Upper lobe of left lung (tissue), 6 donors: ENCODE results near the gene SRCIN1. TPM values are rescaled to one million over a fixed set of nuclear protein-coding genes. Genes with fewer than 3 reads are reported as not detected.
A peak's percentile ranks its signal among the peaks of the same experiment; 100 is the strongest.

Experiments used
- ATAC-seq, 2 donors: fragments of 200-7000 bp; cut with Tn5 transposase; one replicate each; pipeline ENCODE4 v1.9.1; 2022; ENCODE audit warnings: mild to moderate bottlenecking in 2 of 2, moderate library complexity in 2 of 2; ENCODE audit not compliant: low FRiP score in 2 of 2
- DNase-seq, 2 donors: peaks; one replicate each; pipeline ENCODE4 v3.0.0-alpha.2; 2019 to 2020
- H3K27ac ChIP-seq, 4 donors: fragments of 200-600 bp; sonication (generic); one replicate each; pipeline ENCODE4 v1.5.1; 2016 to 2019
- H3K27me3 ChIP-seq, 4 donors: fragments of 200-600 bp; sonication (generic); one replicate each; pipeline ENCODE4 v1.5.1; 2017 to 2019
- H3K36me3 ChIP-seq, 4 donors: fragments of 200-600 bp; sonication (generic); one replicate each; pipeline ENCODE4 v1.5.1; 2016 to 2019
- H3K4me1 ChIP-seq, 4 donors: fragments of 200-600 bp; sonication (generic); one replicate each; pipeline ENCODE4 v1.5.1; 2018 to 2019
- H3K4me3 ChIP-seq, 4 donors: fragments of 200-600 bp; sonication (generic); one replicate each; pipeline ENCODE4 v1.5.1; 2017 to 2019; ENCODE audit warnings: mild to moderate bottlenecking in 2 of 4, moderate library complexity in 1 of 4
- H3K9me3 ChIP-seq, 4 donors: fragments of 200-600 bp; sonication (generic); one replicate each; pipeline ENCODE4 v1.5.1; 2018 to 2019
- CTCF ChIP-seq, 6 experiments: fragments of 450-650 bp in 4 of 6; fragments of 200-600 bp in 2 of 6; sonication (generic) in 2 of 6; IDR thresholded peaks; one replicate each; pipeline ENCODE4 v1.5.1; 2016 to 2019; ENCODE audit warnings: antibody characterized with exemption in 6 of 6
- EP300 ChIP-seq, 4 donors: sonication (generic); formaldehyde crosslinking; IDR thresholded peaks; one replicate each; pipeline ENCODE4 v1.5.1; 2017; ENCODE audit warnings: antibody characterized with exemption in 4 of 4, control low read depth in 2 of 4
- POLR2A ChIP-seq, 4 donors: fragments of 450-650 bp; IDR thresholded peaks; one replicate each; pipeline ENCODE4 v1.5.1; 2016 to 2017; ENCODE audit warnings: antibody characterized with exemption in 4 of 4, mild to moderate bottlenecking in 2 of 4
- POLR2AphosphoS5 ChIP-seq, 2 donors: sonication (generic); formaldehyde crosslinking; IDR thresholded peaks; one replicate each; pipeline ENCODE4 v1.5.1; 2017; ENCODE audit warnings: antibody characterized with exemption in 2 of 2
- WGBS, 2 donors: methylation state at CpG; one replicate each; pipeline ENCODE4 v1.1.5; 2017 to 2018; 5-methylcytosine and 5-hydroxymethylcytosine counted together
- total RNA-seq, 6 donors: library from RNA; depleted of rRNA in 4 of 6; stranded (reverse); fragments of >200 nt in 4 of 6; gene quantifications; one replicate each; pipeline versions ENCODE4 v1.1.0 to v1.2.1, GENCODE V29; 2016 to 2021
- donor health status: DM: no; HTN: no; CAD: no; lungs with moderate emphysema.
- donor health status: DM: no; HTN: yes; CAD: no; lungs with severe emphysema.

Gene SRCIN1
- total RNA-seq, 6 donors from 2014 or later: 1.6 to 16.6 (median 5.6) TPM

DNA sequence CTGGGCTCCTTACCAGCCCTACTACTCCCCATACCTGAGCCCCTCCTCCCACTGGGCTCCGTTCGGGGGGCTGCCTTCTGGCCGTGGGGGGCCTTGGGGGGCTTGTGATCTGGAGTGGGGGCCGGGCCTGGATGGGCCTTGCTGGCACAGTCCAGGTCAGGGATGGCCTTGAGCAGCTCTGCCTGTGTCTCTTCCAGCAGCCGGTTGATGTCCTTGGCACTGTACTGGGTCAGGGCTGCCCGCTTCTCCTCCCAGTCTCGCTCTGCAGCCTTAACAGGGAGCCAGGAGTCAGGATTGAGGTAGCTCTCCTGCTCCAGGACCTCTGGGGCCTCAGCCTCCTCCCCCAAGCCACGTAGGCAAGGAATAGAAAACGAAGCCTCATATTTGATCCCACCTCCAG, 54.6 kb downstream of the SRCIN1 start:
- ATAC-seq (no peak), DNase-seq (no peak)
- Histone ChIP-seq H3K4me3 (no peak overlapping the region), H3K27me3 (no peaks in the 10 kb centered on the region), H3K4me1 (no peaks in the 10 kb centered on the region), H3K36me3 (no peaks in the 10 kb centered on the region), H3K27ac (no peak overlapping the region), H3K9me3 (no peaks in the 10 kb centered on the region)
- 71 to 89% methylated on average over 6 to 8 of the region's 9 CpGs for WGBS, 2 donors
- TF ChIP-seq EP300 (IDR thresholded peaks at IDR 0.05) (no peak), CTCF (IDR thresholded peaks at IDR 0.05) (no peak), POLR2AphosphoS5 (IDR thresholded peaks at IDR 0.05) (no peak), POLR2A (IDR thresholded peaks at IDR 0.05) (no peak)

- Histone ChIP-seq H3K27me3 (no peaks in the 10 kb centered on the region), H3K4me1 (no peaks in the 10 kb centered on the region), H3K36me3 (no peaks in the 10 kb centered on the region), H3K9me3 (no peaks in the 10 kb centered on the region), H3K4me3 (no peak overlapping the region), H3K27ac (no peak overlapping the region)
- ATAC-seq (peak in 1 of 2 donors; percentile 60), DNase-seq (no peak)
- 79 to 88% methylated on average over 7 to 8 of the region's 8 CpGs for WGBS, 2 donors
- TF ChIP-seq POLR2AphosphoS5 (IDR thresholded peaks at IDR 0.05) (no peak), POLR2A (IDR thresholded peaks at IDR 0.05) (no peak), CTCF (IDR thresholded peaks at IDR 0.05) (no peak), EP300 (IDR thresholded peaks at IDR 0.05) (no peak)
Measured at GRCh38 chr17:38550661-38551060, 55.1 kb downstream of the SRCIN1 start.

DNA sequence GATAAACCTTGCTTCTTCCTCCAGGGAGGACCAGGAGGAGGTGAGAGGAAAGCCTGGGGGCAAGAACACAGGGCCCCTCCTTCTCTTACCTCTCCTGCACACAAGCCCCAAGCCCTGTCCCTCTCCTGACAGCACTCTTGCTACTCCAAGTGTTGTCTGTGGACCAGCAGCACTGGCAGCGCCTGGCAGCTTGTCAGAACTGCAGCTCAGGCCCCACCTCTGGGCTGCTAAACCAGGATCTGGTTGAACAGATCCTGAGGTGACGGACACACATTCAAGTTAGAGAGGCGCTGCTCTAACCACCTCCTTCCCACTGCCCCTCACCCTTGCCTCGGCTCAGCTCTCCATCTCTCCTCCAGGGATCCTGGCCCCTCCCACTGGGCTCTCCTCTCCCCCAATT, 56.5 kb downstream of the SRCIN1 start:
- no peak for ATAC-seq
- Histone ChIP-seq H3K27ac (no peak overlapping the region), H3K27me3 (no peaks in the 10 kb centered on the region), H3K4me1 (no peaks in the 10 kb centered on the region), H3K9me3 (no peaks in the 10 kb centered on the region), H3K4me3 (no peak overlapping the region), H3K36me3 (no peaks in the 10 kb centered on the region)
- no peak for DNase-seq
- WGBS, 2 donors: 66 to 78% methylated on average over 4 of the region's 4 CpGs
- TF ChIP-seq POLR2AphosphoS5 (IDR thresholded peaks at IDR 0.05) (no peak), EP300 (IDR thresholded peaks at IDR 0.05) (no peak), CTCF (IDR thresholded peaks at IDR 0.05) (no peak), POLR2A (IDR thresholded peaks at IDR 0.05) (no peak)

- no peaks in the 10 kb centered on the region for H3K36me3 ChIP-seq
- TF ChIP-seq CTCF (IDR thresholded peaks at IDR 0.05) (no peak), POLR2AphosphoS5 (IDR thresholded peaks at IDR 0.05) (no peak)
- no peaks in the 10 kb centered on the region for H3K27me3 ChIP-seq
- H3K27ac ChIP-seq: no peak overlapping the region
- 59 to 78% methylated on average over 6 to 9 of the region's 12 CpGs for WGBS, 2 donors
- H3K4me1 ChIP-seq: no peaks in the 10 kb centered on the region
- H3K4me3 ChIP-seq: no peak overlapping the region
- ATAC-seq: no peak
- no peak for DNase-seq
- no peaks in the 10 kb centered on the region for H3K9me3 ChIP-seq
Measured at GRCh38 chr17:38547444-38547843, 58.3 kb downstream of the SRCIN1 start.

DNA sequence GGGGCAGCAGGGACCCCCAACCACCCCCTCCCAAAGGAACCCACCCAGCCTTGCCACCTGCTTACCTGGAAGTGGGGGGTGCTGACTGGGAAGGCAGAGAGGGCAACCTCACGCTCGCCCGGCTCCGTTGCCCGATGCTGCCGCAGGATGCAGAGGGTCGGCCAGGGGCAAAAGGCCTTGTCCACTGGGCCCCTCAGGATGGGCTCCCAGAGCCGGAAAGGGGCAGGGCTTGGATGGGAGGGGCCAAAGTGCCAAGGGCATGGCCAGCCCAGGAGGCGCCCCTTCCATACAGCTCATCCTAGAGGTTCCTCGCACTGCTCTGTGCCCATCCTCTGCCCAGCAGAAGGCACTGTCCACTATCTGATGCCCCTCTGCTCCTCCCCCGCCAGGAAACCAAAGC, 59.4 kb downstream of the SRCIN1 start:
- H3K36me3 ChIP-seq: no peaks in the 10 kb centered on the region
- TF ChIP-seq CTCF (IDR thresholded peaks at IDR 0.05) (no peak), POLR2A (IDR thresholded peaks at IDR 0.05) (no peak), POLR2AphosphoS5 (IDR thresholded peaks at IDR 0.05) (no peak), EP300 (IDR thresholded peaks at IDR 0.05) (no peak)
- 78% methylated on average over 11 of the region's 11 CpGs; no CpG with 5 or more reads in 1 of the 2 donors for WGBS, 2 donors
- no peak overlapping the region for H3K4me3 ChIP-seq
- H3K27ac ChIP-seq: no peak overlapping the region
- ATAC-seq (peak in 1 of 2 donors; percentile 1), DNase-seq (no peak)
- no peaks in the 10 kb centered on the region for H3K4me1 ChIP-seq
- no peaks in the 10 kb centered on the region for H3K9me3 ChIP-seq
- no peaks in the 10 kb centered on the region for H3K27me3 ChIP-seq
